HG02623 (cell line): Measurements from ENCODE around the gene TUBE1.

Experiments
- ATAC-seq: cut with Tn5 transposase; IDR thresholded peaks from one replicate; pipeline ENCODE4 v1.9.1; 2021; ENCODE audit warnings: moderate library complexity; ENCODE audit not compliant: unreplicated experiment

TUBE1 gene

DNA sequence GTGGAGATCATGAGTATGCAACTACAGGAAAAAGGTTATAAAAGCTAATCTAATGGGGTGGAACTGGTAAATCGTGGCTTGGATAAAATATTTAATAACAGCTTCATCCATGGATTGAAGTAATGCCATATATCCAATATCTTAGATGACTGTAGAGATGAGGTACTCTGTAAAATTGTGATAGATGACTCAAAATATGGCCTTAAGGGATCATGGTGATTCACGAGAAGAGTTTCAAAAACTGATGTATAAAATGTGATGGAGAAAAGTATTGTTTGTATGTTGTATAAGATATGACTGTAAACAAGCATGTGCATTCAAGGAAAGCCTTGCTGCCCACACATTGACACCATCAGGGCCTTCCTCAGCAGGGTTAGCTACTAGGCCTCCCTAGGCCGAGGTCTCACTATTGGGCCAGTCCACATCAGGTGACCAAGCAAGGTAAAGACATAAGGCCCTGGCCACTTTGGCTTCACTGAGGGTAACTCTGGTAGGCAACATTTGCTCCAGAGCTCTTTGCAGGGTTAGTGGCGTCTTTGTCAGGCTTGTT, 51.1 kb downstream of the TUBE1 start:
- ATAC-seq = no peak

DNA sequence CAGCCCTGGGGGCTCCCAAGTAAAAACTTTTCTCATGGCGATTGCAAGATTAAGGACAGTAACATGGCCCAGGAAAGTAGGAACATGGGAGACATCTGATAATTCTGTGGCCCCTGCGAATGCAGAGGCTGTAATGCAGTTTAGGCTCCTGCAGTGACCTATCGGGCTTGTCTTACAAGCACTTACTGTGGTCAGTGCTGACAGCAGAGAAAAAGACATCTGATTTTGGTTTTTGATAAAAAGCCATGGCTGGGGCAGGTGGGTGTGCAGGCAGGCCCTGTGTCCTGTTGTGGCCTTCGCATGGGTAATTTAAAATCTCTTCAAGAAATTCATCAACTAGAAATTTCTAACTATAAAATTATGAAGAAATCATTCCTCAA, 52.7 kb downstream of the TUBE1 start:
- ATAC-seq = no peak

DNA sequence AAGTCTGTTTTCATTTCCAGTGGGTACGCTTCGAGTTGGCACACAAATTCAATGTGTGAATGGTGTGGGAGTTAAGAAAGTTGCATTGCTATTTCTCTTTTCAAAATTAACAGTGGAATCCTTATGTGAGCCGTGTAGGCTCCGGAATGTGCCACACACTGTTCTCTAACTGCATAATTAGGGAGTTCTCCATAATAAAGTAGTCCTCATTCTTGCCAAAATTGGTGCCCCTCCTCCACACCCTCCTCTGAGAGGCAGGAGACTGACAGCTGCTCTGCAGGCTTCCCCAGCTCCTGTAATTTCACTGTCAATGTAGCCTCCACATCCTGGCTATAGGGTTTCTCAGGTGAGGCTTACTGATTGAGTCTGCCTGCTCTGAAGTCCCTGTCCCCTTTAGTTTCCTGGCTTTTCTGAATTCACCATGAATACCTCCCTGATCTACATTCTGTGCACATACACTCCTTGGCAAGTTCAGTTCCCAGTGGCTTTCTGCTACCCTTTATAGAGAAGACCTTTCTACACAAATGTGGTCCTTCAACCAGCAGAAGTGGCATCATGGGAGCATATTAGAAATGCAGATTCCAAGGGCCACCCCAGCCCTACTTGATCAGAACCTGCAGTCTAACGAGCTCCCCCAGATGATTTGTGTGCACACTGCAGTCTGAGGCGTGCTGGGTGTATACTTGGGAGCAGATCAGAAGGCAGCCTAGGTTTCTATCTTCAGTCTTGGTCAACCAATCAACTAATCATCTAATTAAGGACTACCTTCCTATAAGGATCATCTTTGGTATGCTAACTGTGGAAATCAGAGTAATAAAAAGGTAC, 53.3 kb downstream of the TUBE1 start:
- ATAC-seq = no peak

DNA sequence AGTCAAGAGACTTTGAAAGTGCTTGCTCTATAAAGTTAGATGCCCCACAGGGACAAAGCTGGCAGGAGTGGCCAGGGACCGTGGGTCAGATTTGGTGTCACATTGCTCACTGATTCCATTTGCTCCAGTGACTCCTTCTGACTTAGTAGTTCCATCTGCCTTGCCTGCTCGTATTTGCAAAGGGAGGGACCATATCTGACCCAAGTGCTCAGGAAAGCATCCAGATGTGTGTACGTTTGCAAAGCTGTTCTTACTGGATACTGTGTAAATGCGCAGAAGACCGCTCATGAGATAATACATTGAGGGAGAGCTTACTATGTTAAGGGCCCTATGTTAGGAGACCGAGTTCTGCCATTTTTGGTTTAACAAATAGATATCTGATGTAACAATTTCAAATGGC, 54.6 kb downstream of the TUBE1 start:
- ATAC-seq = no peak

DNA sequence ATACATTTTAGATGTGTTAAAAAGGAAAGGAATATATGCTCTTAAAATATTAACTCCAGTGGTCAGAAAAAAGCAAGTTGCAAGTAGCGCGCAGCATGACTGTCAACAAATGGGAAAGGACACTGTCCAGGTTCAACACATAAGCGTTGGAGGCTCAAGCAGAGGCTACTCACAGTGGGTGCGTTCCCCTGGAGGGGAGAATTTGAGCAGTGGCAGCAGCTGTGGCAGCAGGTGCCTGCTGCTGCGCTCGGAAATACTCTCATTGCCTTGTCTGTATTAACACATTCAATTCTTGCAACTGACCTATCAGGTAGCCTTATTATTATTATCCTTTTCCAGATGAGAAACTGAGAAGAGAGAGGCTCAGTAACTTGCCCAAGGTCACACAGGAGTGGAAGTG, 55.3 kb downstream of the TUBE1 start:
- no peak for ATAC-seq

DNA sequence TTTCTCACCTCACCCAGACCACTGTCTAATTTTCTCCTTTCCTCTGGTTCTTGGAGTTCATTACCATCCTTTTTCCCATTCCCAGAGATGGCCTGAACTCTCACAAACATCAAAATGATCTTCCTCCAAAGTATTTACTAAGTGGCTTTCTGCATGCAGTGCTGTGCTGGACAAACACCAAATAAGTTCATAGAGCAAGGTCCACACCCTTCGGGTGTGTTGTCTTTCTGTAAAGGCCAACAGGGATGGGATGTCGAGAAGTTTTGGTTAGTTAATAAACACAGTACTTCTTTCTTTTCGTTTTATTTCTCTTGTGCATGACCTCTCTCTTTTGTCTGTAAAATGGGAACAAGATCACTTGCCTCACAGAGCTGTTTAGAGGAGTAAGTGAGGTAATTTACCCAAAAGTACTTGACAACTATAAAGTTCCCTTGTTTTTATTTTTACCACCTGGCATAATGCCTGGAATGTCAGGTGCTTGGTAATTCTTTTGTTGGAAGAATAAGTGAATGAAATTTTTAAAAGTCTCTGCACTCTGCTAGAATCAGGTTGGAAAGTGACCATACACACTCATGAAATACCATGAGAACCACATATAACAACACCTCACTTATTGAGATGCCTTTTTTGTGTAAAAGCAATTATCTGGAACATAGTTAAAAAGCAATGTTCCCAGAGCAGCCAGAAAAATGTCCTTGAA, 56.2 kb downstream of the TUBE1 start:
- ATAC-seq = no peak

DNA sequence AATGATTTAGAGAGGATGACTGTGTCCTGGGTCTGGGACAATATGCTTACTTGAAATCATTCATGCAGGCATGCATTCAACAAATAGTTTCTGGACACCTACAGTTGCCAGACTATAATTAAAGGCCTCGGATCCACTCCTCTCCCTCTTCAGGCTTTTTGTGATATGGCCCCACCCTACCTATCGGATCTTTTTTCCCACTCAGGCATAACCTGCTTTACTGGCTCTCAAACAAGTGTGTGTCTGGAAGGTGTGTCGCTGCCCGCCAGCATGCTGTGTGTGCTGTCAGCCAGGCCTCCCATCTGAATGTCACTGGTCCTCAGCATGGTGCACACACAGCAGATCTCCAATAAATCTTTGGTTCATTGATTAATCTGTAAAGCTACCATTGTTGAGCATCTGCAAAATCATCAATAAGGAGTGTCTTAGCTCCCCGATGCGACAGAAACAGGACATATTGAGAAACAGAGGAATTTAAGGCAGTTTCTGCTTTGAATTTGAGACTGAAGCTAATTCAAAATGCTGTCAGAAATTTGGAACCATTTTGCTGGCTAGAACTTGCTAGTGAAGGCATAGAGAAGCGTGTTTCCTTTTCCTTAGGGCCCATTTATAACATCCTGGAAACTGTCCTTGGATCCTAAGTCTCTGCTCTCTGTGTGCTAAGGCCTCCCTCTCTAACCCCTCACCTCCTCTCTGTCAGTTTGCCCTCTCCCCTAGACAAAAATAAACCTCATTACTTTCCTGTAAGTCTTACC, 56.9 kb downstream of the TUBE1 start:
- no peak for ATAC-seq

DNA sequence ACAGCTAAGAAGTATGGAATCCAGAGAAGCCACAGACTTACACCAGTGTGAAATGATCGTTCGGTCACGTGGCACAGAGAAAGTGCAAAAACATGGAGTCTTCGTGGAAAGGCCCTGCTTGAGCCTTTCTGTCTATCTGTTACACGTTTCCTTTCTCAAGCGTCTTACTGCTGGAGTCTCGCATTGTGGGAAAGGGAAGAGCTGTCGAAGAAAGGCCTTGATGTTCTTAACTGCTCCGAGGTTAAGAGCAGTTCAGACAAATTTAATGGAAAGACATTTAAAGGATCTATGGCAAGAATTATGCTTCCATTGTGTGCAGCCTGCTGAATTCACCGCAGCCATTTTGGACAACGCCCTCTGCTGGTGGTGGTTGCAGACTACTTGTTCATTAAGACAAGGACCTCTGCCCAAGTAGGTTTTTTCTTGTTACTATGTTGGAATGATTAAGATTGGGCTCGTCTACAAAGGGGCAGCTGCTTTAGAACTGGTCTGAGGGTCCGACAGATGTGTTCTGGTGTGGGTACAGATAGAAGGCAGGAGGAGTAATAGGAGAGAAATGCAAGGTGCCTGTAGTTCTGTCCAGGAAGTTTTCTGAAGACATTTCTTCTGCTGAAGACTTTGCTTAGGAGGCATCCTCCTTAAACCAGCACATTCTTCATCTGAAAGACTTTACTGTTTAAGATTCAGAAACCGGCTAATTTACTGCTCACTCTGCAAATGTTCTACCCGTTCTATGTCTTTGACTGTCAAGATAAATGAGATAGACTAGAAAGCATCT, 58.0 kb downstream of the TUBE1 start:
- peak; percentile 74 for ATAC-seq

DNA sequence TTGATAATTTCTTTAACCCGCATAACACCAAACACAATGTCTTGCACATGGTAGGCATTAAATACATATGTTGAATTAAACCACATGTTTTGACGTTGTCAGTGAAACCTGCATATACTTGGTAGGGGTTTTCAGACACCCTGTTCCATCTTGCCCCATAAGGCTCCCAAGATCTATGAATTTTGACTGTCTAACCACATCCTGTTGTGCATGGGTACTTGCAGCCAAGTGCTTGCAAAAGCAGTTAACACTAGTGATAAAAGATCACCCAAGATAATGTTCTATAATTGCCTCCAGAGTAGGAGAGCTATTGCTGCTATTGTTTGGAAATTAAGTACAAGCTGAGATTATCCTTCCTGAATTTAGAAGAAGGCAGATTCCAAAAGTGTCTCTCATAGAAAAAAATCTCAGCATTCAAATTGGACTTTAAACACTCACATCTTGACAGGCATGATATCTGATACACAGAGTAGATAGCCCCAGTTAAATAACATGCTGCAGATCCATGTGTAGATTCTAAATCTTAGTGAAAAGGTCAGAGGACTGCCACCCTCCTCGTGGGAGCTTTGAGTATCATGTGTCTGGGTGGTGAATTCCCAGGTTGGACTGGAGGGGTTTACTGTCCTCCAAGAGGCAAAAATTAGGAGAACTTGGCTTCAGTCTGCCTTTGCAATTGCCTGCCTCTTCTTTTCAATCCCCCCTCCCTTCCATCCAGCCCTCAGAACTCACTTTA, 59.2 kb downstream of the TUBE1 start:
- ATAC-seq = no peak

DNA sequence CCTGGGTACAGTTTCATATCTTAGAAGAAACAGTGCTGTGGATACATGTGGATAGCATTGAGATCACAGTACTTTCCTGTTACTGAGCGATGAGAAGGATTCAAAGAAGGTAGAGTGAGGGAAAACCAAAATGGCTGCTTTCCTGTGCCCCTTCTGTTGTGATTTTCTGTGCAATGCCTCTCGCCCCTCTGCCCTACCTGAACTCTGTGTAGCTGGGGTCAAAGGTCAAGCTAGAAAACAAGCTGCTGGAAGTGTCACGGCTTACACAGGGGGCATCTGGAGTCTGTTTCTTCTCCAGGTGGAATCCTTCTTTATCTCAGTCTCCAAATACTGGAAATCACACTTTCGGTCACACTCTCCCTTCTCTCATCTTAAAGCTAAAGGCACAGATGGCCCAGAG, 60.3 kb downstream of the TUBE1 start:
- ATAC-seq = no peak

DNA sequence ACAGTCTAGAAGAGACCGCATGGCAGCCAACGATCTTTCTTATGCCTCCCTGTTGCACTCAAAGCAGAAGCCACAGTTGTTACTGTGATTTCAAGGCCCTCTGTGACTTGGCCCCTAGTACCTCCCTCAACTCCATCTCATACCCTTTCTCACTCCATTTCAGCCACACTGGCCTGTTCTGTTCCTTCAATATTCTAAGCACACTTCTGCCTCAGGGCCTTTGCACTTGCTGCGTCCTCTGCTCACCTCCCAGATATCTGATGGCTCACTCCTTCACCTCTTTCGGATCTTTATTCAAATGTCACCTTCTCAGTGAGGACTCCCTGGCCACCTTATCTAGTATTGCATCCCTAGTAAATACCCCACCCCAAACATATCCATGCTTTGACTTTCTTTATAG, 62.8 kb downstream of the TUBE1 start:
- no peak for ATAC-seq

DNA sequence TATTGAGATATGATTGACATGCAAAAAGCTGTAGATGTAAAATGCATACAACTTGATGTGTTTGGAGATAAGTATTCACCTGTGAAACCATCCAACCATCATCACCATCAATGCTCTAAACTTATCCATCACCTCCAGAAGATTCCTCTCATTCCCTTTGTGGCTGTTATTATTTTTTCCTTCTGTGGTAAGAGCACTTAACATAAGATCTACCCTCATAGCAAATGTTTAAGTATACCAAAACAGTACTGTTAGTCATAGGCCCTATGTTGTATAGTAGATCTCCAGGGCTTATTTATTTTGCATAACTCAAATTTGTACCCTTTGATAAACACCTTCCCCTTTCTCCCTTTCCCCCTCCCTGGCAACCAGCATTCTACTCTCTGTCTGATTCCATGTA, 64.5 kb downstream of the TUBE1 start:
- no peak for ATAC-seq

DNA sequence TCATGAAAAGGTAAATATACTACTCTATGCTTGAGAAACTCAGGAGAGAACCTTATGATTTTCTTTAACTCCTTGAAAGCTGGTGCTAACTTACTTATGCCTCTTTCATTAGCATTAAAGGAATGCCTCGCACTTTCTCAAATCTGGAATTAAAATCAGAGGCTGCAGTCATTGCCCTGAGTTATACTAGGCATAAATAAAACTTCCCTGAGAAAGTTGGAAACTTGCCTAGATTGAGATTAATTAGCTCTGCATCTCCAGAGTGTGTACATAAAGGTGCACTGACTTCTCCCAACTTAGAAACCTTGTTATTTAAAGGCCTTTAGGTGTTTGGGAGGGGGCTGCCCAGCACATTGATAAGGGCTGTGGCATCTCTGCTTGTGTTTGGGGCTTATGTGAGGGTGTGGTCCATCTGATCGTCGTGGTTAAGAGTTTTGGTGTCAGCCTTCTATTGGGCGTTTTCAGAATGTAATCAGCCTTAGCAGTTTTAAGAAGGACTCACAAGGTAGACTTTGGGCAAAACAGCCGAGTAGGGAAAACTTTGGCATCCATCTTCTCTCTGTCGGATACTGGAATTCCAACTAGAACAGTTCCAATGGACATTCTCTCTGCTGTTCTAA, 65.5 kb downstream of the TUBE1 start:
- no peak for ATAC-seq
